GM21529 (cell line): ENCODE data around the gene PPM1D.
"Not testable (repeated sequence)": the region's sequence is repeated elsewhere in the genome, so short reads cannot be mapped to it uniquely, and the experiment has no call there.

Experiments used
- ATAC-seq: cut with Tn5 transposase; IDR thresholded peaks from one replicate; pipeline ENCODE4 v1.9.1; 2021; ENCODE audit not compliant: unreplicated experiment

PPM1D gene

GRCh38 chr17:60593441-60594036 lies 6.5 kb upstream of the PPM1D start:
- ATAC-seq, result not testable (repeated sequence)

- not testable (repeated sequence) for ATAC-seq
Measured at GRCh38 chr17:60594170-60594569, 5.8 kb upstream of the PPM1D start.

GRCh38 chr17:60594734-60595133 lies 5.3 kb upstream of the PPM1D start:
- no peak for ATAC-seq

- no peak for ATAC-seq
Measured at GRCh38 chr17:60597297-60597696, 2.7 kb upstream of the PPM1D start.

GRCh38 chr17:60598001-60598736 lies 1.8 kb upstream of the PPM1D start:
- ATAC-seq, result no peak

- ATAC-seq, result no peak
Measured at GRCh38 chr17:60599220-60599619, 773 bp upstream of the PPM1D start.

- ATAC-seq, result peak; percentile 23
Measured at GRCh38 chr17:60600490-60601446, 775 bp downstream of the PPM1D start.

- no peak for ATAC-seq
Measured at GRCh38 chr17:60601447-60602384, 1.7 kb downstream of the PPM1D start.

GRCh38 chr17:60602385-60602742 lies 2.4 kb downstream of the PPM1D start:
- no peak for ATAC-seq

- no peak for ATAC-seq
Measured at GRCh38 chr17:60602871-60603270, 2.9 kb downstream of the PPM1D start.

GRCh38 chr17:60603477-60603876 lies 3.5 kb downstream of the PPM1D start:
- not testable (repeated sequence) for ATAC-seq

- no peak for ATAC-seq
Measured at GRCh38 chr17:60604686-60605334, 4.8 kb downstream of the PPM1D start.

GRCh38 chr17:60606036-60606435 lies 6.0 kb downstream of the PPM1D start:
- ATAC-seq, result no peak

- no peak for ATAC-seq
Measured at GRCh38 chr17:60610473-60610872, 10.5 kb downstream of the PPM1D start.

- not testable (repeated sequence) for ATAC-seq
Measured at GRCh38 chr17:60611321-60611720, 11.3 kb downstream of the PPM1D start.

GRCh38 chr17:60613325-60613724 lies 13.3 kb downstream of the PPM1D start:
- no peak for ATAC-seq

- not testable (repeated sequence) for ATAC-seq
Measured at GRCh38 chr17:60613796-60614195, 13.8 kb downstream of the PPM1D start.

- not testable (repeated sequence) for ATAC-seq
Measured at GRCh38 chr17:60614247-60614646, 14.3 kb downstream of the PPM1D start.

- no peak for ATAC-seq
Measured at GRCh38 chr17:60615108-60615507, 15.1 kb downstream of the PPM1D start.

- no peak for ATAC-seq
Measured at GRCh38 chr17:60615840-60616239, 15.8 kb downstream of the PPM1D start.
